Measurements from ENCODE around the gene PSMD8.
A peak's percentile ranks its signal among the peaks of the same experiment; 100 is the strongest.

Gene PSMD8

DNA sequence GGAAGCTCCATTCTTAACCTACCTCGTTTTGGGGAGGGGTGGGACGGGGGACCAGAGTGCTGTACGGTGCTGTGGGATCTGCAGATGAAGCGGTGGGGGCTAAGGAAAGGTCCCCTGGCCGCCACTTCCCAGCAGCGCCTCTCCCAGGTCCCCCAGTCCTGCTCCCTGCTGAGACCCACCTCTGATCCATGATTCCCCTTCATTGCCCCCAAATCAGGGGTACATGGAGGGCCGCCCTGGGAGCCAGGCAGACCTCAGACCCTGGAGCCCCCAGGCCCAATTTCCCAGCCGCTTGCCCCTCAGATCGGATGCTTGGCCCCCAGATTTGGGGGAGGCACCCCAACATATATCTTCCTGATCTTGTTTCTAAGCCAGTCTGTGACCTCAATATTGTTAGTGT is 24.7 kb downstream of the PSMD8 start:
- Histone ChIP-seq H3K27ac (no peak overlapping the region), H3K36me3 (no peaks in the 10 kb centered on the region), H3K27me3 (ENCODE audit: insufficient read depth, low read depth, severe bottlenecking) (no peaks in the 10 kb centered on the region), H3K9me3 (ENCODE audit: severe bottlenecking) (no peaks in the 10 kb centered on the region), H3K4me3 (ENCODE audit: low read depth, low read length) (no peak overlapping the region)
- TF ChIP-seq, protein P1, sequence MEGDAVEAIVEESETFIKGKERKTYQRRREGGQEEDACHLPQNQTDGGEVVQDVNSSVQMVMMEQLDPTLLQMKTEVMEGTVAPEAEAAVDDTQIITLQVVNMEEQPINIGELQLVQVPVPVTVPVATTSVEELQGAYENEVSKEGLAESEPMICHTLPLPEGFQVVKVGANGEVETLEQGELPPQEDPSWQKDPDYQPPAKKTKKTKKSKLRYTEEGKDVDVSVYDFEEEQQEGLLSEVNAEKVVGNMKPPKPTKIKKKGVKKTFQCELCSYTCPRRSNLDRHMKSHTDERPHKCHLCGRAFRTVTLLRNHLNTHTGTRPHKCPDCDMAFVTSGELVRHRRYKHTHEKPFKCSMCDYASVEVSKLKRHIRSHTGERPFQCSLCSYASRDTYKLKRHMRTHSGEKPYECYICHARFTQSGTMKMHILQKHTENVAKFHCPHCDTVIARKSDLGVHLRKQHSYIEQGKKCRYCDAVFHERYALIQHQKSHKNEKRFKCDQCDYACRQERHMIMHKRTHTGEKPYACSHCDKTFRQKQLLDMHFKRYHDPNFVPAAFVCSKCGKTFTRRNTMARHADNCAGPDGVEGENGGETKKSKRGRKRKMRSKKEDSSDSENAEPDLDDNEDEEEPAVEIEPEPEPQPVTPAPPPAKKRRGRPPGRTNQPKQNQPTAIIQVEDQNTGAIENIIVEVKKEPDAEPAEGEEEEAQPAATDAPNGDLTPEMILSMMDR (IDR thresholded peaks at IDR 0.05; ENCODE audit: low read depth, low read length): no peak
- no peak for DNase-seq

DNA sequence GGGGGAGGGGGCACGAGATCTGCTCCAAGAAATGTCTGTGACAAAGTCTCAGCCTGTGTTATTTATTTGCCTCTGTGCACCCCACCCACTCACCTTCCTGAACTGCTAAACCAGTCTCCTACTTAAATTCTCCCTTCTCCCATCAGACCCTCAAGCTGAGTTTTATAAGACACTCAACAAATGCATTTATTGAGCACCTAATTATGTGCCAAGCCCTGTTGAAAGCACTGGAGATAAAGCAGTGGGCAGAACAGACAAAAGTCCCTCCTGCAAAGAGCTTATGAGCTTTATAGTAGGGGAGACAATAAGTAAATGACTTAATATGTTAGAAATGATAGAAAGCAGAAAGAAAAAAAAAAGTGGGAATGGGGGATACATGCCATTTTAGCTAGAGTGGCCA is 25.2 kb downstream of the PSMD8 start:
- TF ChIP-seq, protein P1 (IDR thresholded peaks at IDR 0.05; ENCODE audit: low read depth, low read length): no peak
- no peak overlapping the region for H3K4me3 ChIP-seq (ENCODE audit: low read depth, low read length)
- no peaks in the 10 kb centered on the region for H3K36me3 ChIP-seq
- no peaks in the 10 kb centered on the region for H3K27me3 ChIP-seq (ENCODE audit: insufficient read depth, low read depth, severe bottlenecking)
- DNase-seq: no peak
- no peaks in the 10 kb centered on the region for H3K9me3 ChIP-seq (ENCODE audit: severe bottlenecking)
- no peak overlapping the region for H3K27ac ChIP-seq

DNA sequence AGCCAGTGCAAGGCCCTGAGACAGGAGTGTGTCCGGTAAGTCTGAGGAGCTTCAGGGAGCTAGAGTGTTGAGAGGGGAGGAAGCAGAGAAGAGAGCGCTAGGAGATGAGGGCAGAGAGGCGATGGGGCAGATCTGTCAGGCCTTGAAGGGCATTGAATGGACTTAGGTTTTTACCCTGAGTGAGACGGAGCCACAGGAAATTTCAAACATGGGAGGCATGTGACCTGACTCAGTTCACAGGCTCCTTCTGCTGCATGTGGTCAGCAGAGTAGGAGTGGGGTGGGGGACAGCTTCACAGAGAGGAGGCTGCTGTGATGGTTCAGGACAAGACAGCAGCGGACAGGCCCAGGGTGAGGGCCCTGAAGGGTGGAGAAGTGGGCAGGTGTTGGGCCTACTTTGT is 26.0 kb downstream of the PSMD8 start:
- no peak overlapping the region for H3K27ac ChIP-seq
- TF ChIP-seq, protein P1 (IDR thresholded peaks at IDR 0.05; ENCODE audit: low read depth, low read length): no peak
- peaks cover 4% of the 10 kb centered on the region; the same call in 1 of the 2 replicates for H3K36me3 ChIP-seq
- H3K27me3 ChIP-seq (ENCODE audit: insufficient read depth, low read depth, severe bottlenecking): no peaks in the 10 kb centered on the region
- DNase-seq: no peak
- no peaks in the 10 kb centered on the region for H3K9me3 ChIP-seq (ENCODE audit: severe bottlenecking)
- no peak overlapping the region for H3K4me3 ChIP-seq (ENCODE audit: low read depth, low read length)

DNA sequence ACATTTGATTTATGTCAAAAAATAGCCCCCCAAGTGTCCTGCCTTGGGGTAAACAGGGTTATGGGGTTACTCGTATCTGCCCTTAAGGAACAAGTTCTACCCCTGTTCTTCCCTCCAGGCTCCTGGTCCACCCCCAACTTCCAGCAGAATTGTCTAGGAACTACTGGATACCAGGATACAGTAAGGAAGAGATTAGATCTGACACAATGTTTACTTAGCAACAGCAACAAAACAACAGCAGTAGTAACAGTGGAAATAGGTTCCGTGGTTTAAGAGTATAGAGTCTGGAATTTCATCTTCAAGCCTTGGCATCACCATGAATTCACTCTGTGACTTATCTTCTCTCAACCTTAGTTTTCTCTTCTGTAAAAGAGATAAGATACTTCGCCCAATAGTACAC is 26.8 kb downstream of the PSMD8 start:
- no peak overlapping the region for H3K27ac ChIP-seq
- no peak for DNase-seq
- H3K36me3 ChIP-seq: peaks cover 4% of the 10 kb centered on the region; the same call in 1 of the 2 replicates
- H3K4me3 ChIP-seq (ENCODE audit: low read depth, low read length): no peak overlapping the region
- H3K27me3 ChIP-seq (ENCODE audit: insufficient read depth, low read depth, severe bottlenecking): no peaks in the 10 kb centered on the region
- no peaks in the 10 kb centered on the region for H3K9me3 ChIP-seq (ENCODE audit: severe bottlenecking)
- TF ChIP-seq, protein P1 (IDR thresholded peaks at IDR 0.05; ENCODE audit: low read depth, low read length): no peak

DNA sequence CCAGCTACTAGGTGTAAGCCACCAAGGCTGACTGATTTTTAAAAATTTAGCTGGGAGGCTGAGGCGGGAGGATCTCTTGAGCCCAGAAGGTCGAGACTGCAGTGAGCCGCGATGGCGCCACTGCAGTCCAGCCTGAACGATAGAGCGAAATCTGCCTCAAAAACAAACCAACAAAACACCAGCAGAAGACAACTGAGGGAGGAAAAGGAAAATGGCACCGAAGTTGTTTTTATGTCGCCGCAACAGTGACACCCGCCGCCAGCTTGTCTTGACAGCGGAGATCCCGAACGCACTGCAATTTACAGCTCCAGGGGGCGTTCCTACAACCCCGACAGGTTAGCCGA is 28.2 kb downstream of the PSMD8 start:
- Histone ChIP-seq H3K36me3 (peaks cover 8% of the 10 kb centered on the region), H3K4me3 (ENCODE audit: low read depth, low read length) (peak overlapping the region; percentile 37), H3K27me3 (ENCODE audit: insufficient read depth, low read depth, severe bottlenecking) (no peaks in the 10 kb centered on the region), H3K9me3 (ENCODE audit: severe bottlenecking) (no peaks in the 10 kb centered on the region), H3K27ac (peak overlapping the region; percentile 50)
- TF ChIP-seq, protein P1 (IDR thresholded peaks at IDR 0.05; ENCODE audit: low read depth, low read length): no peak
- no peak for DNase-seq

DNA sequence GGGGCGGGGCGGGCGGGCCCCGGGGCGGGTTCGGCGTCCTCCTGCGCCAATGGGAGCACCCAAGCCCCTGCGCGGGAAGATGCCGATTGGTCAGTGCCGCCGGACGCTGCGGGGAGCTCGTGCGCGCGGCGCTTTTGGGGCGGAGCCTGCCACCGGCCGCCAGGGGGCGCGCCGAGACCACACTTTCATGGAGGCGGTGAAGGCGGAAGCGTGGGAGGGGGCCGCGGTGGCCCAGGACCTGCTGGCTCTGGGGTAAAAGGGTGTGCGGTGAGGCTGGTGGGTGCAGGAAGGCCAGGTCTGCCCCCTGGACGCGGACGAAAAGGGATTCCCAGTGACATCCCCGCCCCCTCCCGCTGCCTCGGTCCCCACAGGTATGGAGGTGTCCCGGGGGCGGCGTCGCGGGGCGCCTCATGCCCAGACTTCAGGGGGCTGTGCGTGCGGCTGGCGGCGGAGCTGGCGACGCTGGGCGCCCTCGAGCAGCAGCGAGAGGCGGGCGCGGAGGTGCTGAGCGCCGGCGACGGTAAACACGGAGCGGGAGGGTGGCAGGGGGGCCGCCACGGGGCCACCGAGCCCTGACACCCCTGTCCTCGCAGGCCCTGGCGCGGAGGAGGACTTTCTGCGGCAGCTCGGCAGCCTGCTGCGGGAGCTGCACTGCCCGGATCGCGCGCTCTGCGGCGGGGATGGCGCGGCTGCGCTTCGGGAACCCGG is 28.8 kb downstream of the PSMD8 start, which contains the start of gene FAM98C:
TSS of gene FAM98C (plus strand) at position 127 of the 708 bp plus-strand sequence. CDS start at position 188, 61 bp downstream.
- peaks cover 8% of the 10 kb centered on the region for H3K36me3 ChIP-seq
- TF ChIP-seq, protein P1 (IDR thresholded peaks at IDR 0.05; ENCODE audit: low read depth, low read length): peak; percentile 89
- H3K27ac ChIP-seq: peak within 1 kb of the TSS; percentile 74
- H3K9me3 ChIP-seq (ENCODE audit: severe bottlenecking): no peaks in the 10 kb centered on the region
- DNase-seq: peak; percentile 96
- H3K27me3 ChIP-seq (ENCODE audit: insufficient read depth, low read depth, severe bottlenecking): no peaks in the 10 kb centered on the region
- peak within 1 kb of the TSS; percentile 70 for H3K4me3 ChIP-seq (ENCODE audit: low read depth, low read length)
